ENCODE measurements around the gene GHDC.
A peak's percentile ranks its signal among the peaks of the same experiment; 100 is the strongest.
"Not testable (repeated sequence)": the region's sequence is repeated elsewhere in the genome, so short reads cannot be mapped to it uniquely, and the experiment has no call there.

Gene GHDC

GRCh38 chr17:42160531-42160910, 33.8 kb downstream of the GHDC start:
- Histone ChIP-seq H3K4me3 (replicated peaks; ENCODE audit: low read depth, low read length) (no peak overlapping the region), H3K36me3 (ENCODE audit: control insufficient read depth, insufficient read depth, low read length) (no peaks in the 10 kb centered on the region), H3K27me3 (replicated peaks; ENCODE audit: control insufficient read depth, insufficient read depth, low read length) (no peaks in the 10 kb centered on the region)
- TF ChIP-seq CTCF (IDR thresholded peaks at IDR 0.05; ENCODE audit: insufficient read depth, low read length, poor library complexity, severe bottlenecking), result no peak
- no peak for DNase-seq (ENCODE audit: extremely low read depth, insufficient read length)

GRCh38 chr17:42159796-42160530, 34.3 kb downstream of the GHDC start:
- Histone ChIP-seq H3K36me3 (ENCODE audit: control insufficient read depth, insufficient read depth, low read length) (no peaks in the 10 kb centered on the region), H3K4me3 (replicated peaks; ENCODE audit: low read depth, low read length) (no peak overlapping the region), H3K27me3 (replicated peaks; ENCODE audit: control insufficient read depth, insufficient read depth, low read length) (no peaks in the 10 kb centered on the region)
- no peak for TF ChIP-seq CTCF (IDR thresholded peaks at IDR 0.05; ENCODE audit: insufficient read depth, low read length, poor library complexity, severe bottlenecking)
- no peak for DNase-seq (ENCODE audit: extremely low read depth, insufficient read length)

GRCh38 chr17:42155614-42156045, 38.7 kb downstream of the GHDC start:
- TF ChIP-seq CTCF (IDR thresholded peaks at IDR 0.05; ENCODE audit: insufficient read depth, low read length, poor library complexity, severe bottlenecking), result no peak
- Histone ChIP-seq H3K36me3 (ENCODE audit: control insufficient read depth, insufficient read depth, low read length) (peaks cover 5% of the 10 kb centered on the region), H3K27me3 (replicated peaks; ENCODE audit: control insufficient read depth, insufficient read depth, low read length) (no peaks in the 10 kb centered on the region), H3K4me3 (replicated peaks; ENCODE audit: low read depth, low read length) (peak overlapping the region; percentile 45)
- no peak for DNase-seq (ENCODE audit: extremely low read depth, insufficient read length)

GRCh38 chr17:42153919-42154742, 40.2 kb downstream of the GHDC start:
- Histone ChIP-seq H3K36me3 (ENCODE audit: control insufficient read depth, insufficient read depth, low read length) (peaks cover 6% of the 10 kb centered on the region), H3K27me3 (replicated peaks; ENCODE audit: control insufficient read depth, insufficient read depth, low read length) (no peaks in the 10 kb centered on the region), H3K4me3 (replicated peaks; ENCODE audit: low read depth, low read length) (peak overlapping the region; percentile 100)
- no peak for DNase-seq (ENCODE audit: extremely low read depth, insufficient read length)
- no peak for TF ChIP-seq CTCF (IDR thresholded peaks at IDR 0.05; ENCODE audit: insufficient read depth, low read length, poor library complexity, severe bottlenecking)

- no peak overlapping the region for H3K4me3 ChIP-seq (replicated peaks; ENCODE audit: low read depth, low read length)
- DNase-seq (ENCODE audit: extremely low read depth, insufficient read length), result no peak
- H3K27me3 ChIP-seq (replicated peaks; ENCODE audit: control insufficient read depth, insufficient read depth, low read length), result no peaks in the 10 kb centered on the region
- H3K36me3 ChIP-seq (ENCODE audit: control insufficient read depth, insufficient read depth, low read length), result peaks cover 8% of the 10 kb centered on the region
- no peak for TF ChIP-seq CTCF (IDR thresholded peaks at IDR 0.05; ENCODE audit: insufficient read depth, low read length, poor library complexity, severe bottlenecking)
Measured at GRCh38 chr17:42146911-42147607, 47.2 kb downstream of the GHDC start.

- H3K27me3 ChIP-seq (replicated peaks; ENCODE audit: control insufficient read depth, insufficient read depth, low read length); DNase-seq (ENCODE audit: extremely low read depth, insufficient read length); H3K4me3 ChIP-seq (replicated peaks; ENCODE audit: low read depth, low read length): not testable (repeated sequence)
- peaks cover 13% of the 10 kb centered on the region for H3K36me3 ChIP-seq (ENCODE audit: control insufficient read depth, insufficient read depth, low read length)
Measured at GRCh38 chr17:42143138-42143537, 51.2 kb downstream of the GHDC start.
